GM12878 (cell line): ENCODE results near the gene USH1C. TPM values are rescaled to one million over a fixed set of nuclear protein-coding genes. Genes with fewer than 3 reads are reported as not detected.

Source experiments
- ATAC-seq: fragments of 200-7000 bp; cut with Tn5 transposase; 3 replicates; pipeline ENCODE4 v1.9.1; 2020; ENCODE audit warnings: mild to moderate bottlenecking, moderate library complexity
- BruUV-seq: library from RNA; stranded (reverse); fragments of 400-500 nt; replicated peaks from 2 replicates; lab custom pipeline; 2021; lab: Mats Ljungman, UMichigan
- CTCF ChIA-PET: fragments of 300-600 bp; sonication (Branson Sonifier 250); formaldehyde crosslinking; extraction: SDS; loops from one replicate; lab custom pipeline; 2021; ENCODE audit warnings: inconsistent platforms; lab: Yijun Ruan, JAX
- POLR2A ChIA-PET: fragments of 350-600 bp; formaldehyde crosslinking; extraction: SDS; loops from one replicate; lab custom pipeline; 2021; ENCODE audit warnings: inconsistent platforms; lab: Charles Lee
- RAD21 ChIA-PET: fragments of 300-600 bp; sonication (Branson Sonifier 250); formaldehyde crosslinking; loops from one replicate; lab custom pipeline; 2023; ENCODE audit warnings: antibody characterized with exemption; ENCODE audit not compliant: unreplicated experiment; lab: Charles Lee
- SMC1A ChIA-PET: fragments of 300-600 bp; sonication (Branson Sonifier 250); formaldehyde crosslinking; loops from one replicate; lab custom pipeline; 2023; ENCODE audit not compliant: unreplicated experiment, uncharacterized antibody; lab: Charles Lee
- DNase-seq: peaks from one replicate; pipeline ENCODE4 v3.0.0-alpha.2; 2011; ENCODE audit warnings: low read depth, low spot score
- FAIRE-seq: peaks from 3 replicates; lab custom pipeline; 2011; peaks lifted over from hg19 to GRCh38; lab: Jason Lieb, UNC
- H2AFZ ChIP-seq: 2 replicates; pipeline ENCODE4 v1.6.0; 2011; ENCODE audit warnings: low read depth, low read length, control low read depth; ENCODE audit not compliant: control insufficient read depth
- H3K27ac ChIP-seq: 2 replicates; pipeline ENCODE4 v1.5.1; 2011; ENCODE audit warnings: control low read depth; ENCODE audit not compliant: control insufficient read depth, insufficient read depth
- H3K27me3 ChIP-seq, 2 experiments: replicated peaks in 1 of 2; 2 replicates each; pipeline versions ENCODE4 v1.6.0 to v1.6.1; 2011; ENCODE audit warnings: low read length in 1 of 2; ENCODE audit not compliant: control insufficient read depth in 2 of 2, insufficient read depth in 2 of 2
- H3K36me3 ChIP-seq, 2 experiments: 2 replicates each; pipeline ENCODE4 v1.5.1; 2011; ENCODE audit warnings: low read length in 1 of 2; ENCODE audit not compliant: control insufficient read depth in 2 of 2, insufficient read depth in 2 of 2
- H3K4me1 ChIP-seq: 2 replicates; pipeline ENCODE4 v1.6.1; 2011; ENCODE audit warnings: mild to moderate bottlenecking, low read length, moderate library complexity, mixed read lengths; ENCODE audit not compliant: control insufficient read depth, insufficient read depth
- H3K4me2 ChIP-seq: 2 replicates; pipeline ENCODE4 v1.6.0; 2011; ENCODE audit warnings: control low read depth; ENCODE audit not compliant: control insufficient read depth, insufficient read depth
- H3K4me3 ChIP-seq: fragments of 200-600 bp; sonication (generic); 2 replicates; pipeline ENCODE4 v1.5.1; 2016
- H3K79me2 ChIP-seq: 2 replicates; pipeline ENCODE4 v1.6.0; 2011; ENCODE audit warnings: low read length; ENCODE audit not compliant: control insufficient read depth, insufficient read depth
- H3K9ac ChIP-seq: 2 replicates; pipeline ENCODE4 v1.8.0; 2011; ENCODE audit warnings: low read length, control low read depth, mixed read lengths; ENCODE audit not compliant: control insufficient read depth, insufficient read depth
- H3K9me3 ChIP-seq: replicated peaks from 3 replicates; pipeline ENCODE4 v1.5.1; 2011; ENCODE audit warnings: mild to moderate bottlenecking, low read length; ENCODE audit not compliant: control insufficient read depth, insufficient read depth
- H4K20me1 ChIP-seq: 2 replicates; pipeline ENCODE4 v1.6.0; 2011; ENCODE audit not compliant: control insufficient read depth, insufficient read depth
- BCL3 ChIP-seq: IDR thresholded peaks from 2 replicates; pipeline ENCODE4 v1.6.1; 2011; ENCODE audit warnings: borderline replicate concordance, low read depth, mild to moderate bottlenecking, moderate library complexity, low read length; ENCODE audit not compliant: insufficient read depth, poor library complexity, severe bottlenecking
- CTCF ChIP-seq, 3 experiments: IDR thresholded peaks in 2 of 3; conservative IDR thresholded peaks in 1 of 3; 2 replicates each; pipeline ENCODE4 v1.5.1; 2011; ENCODE audit warnings: low read depth in 3 of 3, low read length in 3 of 3, mild to moderate bottlenecking in 3 of 3, control low read depth in 2 of 3, moderate library complexity in 2 of 3, inconsistent platforms in 1 of 3, mixed read lengths in 1 of 3; ENCODE audit not compliant: control insufficient read depth in 2 of 3, insufficient read depth in 1 of 3; ENCODE audit errors: extremely low read depth in 1 of 3
- DPF2 ChIP-seq: fragments of 450-650 bp; IDR thresholded peaks from 2 replicates; pipeline ENCODE4 v1.6.1; 2017; ENCODE audit warnings: mild to moderate bottlenecking
- KDM1A ChIP-seq: fragments of 200-600 bp; sonication (generic); IDR thresholded peaks from 2 replicates; pipeline ENCODE4 v1.6.1; 2016; ENCODE audit warnings: borderline replicate concordance
- MAX ChIP-seq: IDR thresholded peaks from 2 replicates; pipeline ENCODE4 v1.6.1; 2012; ENCODE audit warnings: low read depth, low read length, improper control_type of control experiment
- MYB ChIP-seq: fragments of 150-350 bp; IDR thresholded peaks from 2 replicates; pipeline ENCODE4 v1.6.1; 2014; ENCODE audit warnings: mild to moderate bottlenecking, low read depth, low read length, borderline replicate concordance
- NBN ChIP-seq: fragments of 450-650 bp; IDR thresholded peaks from 2 replicates; pipeline ENCODE4 v1.6.1; 2016
- RAD21 ChIP-seq: IDR thresholded peaks from 2 replicates; pipeline ENCODE4 v1.6.1; 2011; ENCODE audit warnings: mild to moderate bottlenecking, low read depth, low read length, moderate library complexity; ENCODE audit not compliant: insufficient read depth
- SKIL ChIP-seq: fragments of 450-650 bp; IDR thresholded peaks from 2 replicates; pipeline ENCODE4 v1.6.1; 2017; ENCODE audit warnings: mild to moderate bottlenecking, low read depth, inconsistent platforms; ENCODE audit not compliant: poor library complexity, severe bottlenecking
- SRF ChIP-seq, 2 experiments: IDR thresholded peaks; 2 replicates each; pipeline ENCODE4 v1.6.1; 2011; ENCODE audit warnings: low read depth in 2 of 2, low read length in 2 of 2, mild to moderate bottlenecking in 1 of 2, moderate library complexity in 1 of 2
- SUPT20H ChIP-seq: IDR thresholded peaks from 2 replicates; pipeline ENCODE4 v1.6.1; 2011; ENCODE audit warnings: low read depth, mild to moderate bottlenecking, low read length, moderate library complexity, borderline replicate concordance; ENCODE audit not compliant: control insufficient read depth
- ZNF217 ChIP-seq: fragments of 450-650 bp; IDR thresholded peaks from 2 replicates; pipeline ENCODE4 v1.6.1; 2017; ENCODE audit warnings: antibody characterized with exemption, mild to moderate bottlenecking
- ZNF622 ChIP-seq: fragments of 450-650 bp; IDR thresholded peaks from 2 replicates; pipeline ENCODE4 v1.6.1; 2017; ENCODE audit warnings: mild to moderate bottlenecking, inconsistent platforms
- ZNF687 ChIP-seq: fragments of 450-650 bp; IDR thresholded peaks from 2 replicates; pipeline ENCODE4 v1.6.1; 2017; ENCODE audit warnings: mild to moderate bottlenecking, moderate library complexity
- WGBS: methylation state at CpG from one replicate; pipeline ENCODE4 v1.1.6; 2016; ENCODE audit warnings: low lambda C conversion rate; ENCODE audit not compliant: insufficient replicate concordance, insufficient coverage; ENCODE audit errors: missing lambda C conversion rate; 5-methylcytosine and 5-hydroxymethylcytosine counted together
- in situ Hi-C: fragments of 300-500 bp; cut with MboI; formaldehyde crosslinking; loops from 9 replicates; pipeline ENCODE4 v1.14.3; 2018; ENCODE audit warnings: mixed read lengths
- intact Hi-C: fragments of 100-400 bp; cut with micrococcal nuclease; formaldehyde crosslinking; loops from one replicate; pipeline ENCODE4 v1.14.2; 2022; ENCODE audit not compliant: unreplicated experiment
- polyA plus RNA-seq, 11 experiments: library from polyadenylated mRNA; depleted of rRNA in 4 of 11; unstranded in 6 of 11; stranded (reverse) in 5 of 11; fragments of >200 nt; fragmentation: Nextera tagmentation in 4 of 11; fragmentation: Illumina TruSeq in 1 of 11; extraction: Ambion mirVana in 4 of 11; extraction: Trizol in 1 of 11; gene quantifications; 1 replicate in 1 of 11; 2 replicates in 10 of 11; pipeline versions ENCODE4 v1.2.1 to v1.2.3, GENCODE V29; 2011 to 2016; ENCODE audit warnings: inconsistent platforms in 2 of 11, missing spikeins in 2 of 11, low read depth in 1 of 11
- total RNA-seq, 4 experiments: library from RNA; depleted of rRNA in 3 of 4; stranded (reverse); fragments of >200 nt in 3 of 4; fragmentation: Illumina TruSeq in 1 of 4; extraction: Trizol in 1 of 4; gene quantifications; 2 replicates each; pipeline versions ENCODE4 v1.2.1 to v1.2.3, GENCODE V29; 2013 to 2021

The USH1C gene
- total and polyA plus RNA-seq, 10 of the 15 experiments (the other 5 are each of a cell fraction or from before 2014, with no cell fraction given) = not detected

GRCh38 chr11:17477361-17477760, 66.9 kb downstream of the USH1C start:
- Histone ChIP-seq H3K9me3 (no peaks in the 10 kb centered on the region), H4K20me1 (no peaks in the 10 kb centered on the region), H3K4me3 (no peak overlapping the region), H3K4me2 (no peak overlapping the region), H3K36me3 (no peaks in the 10 kb centered on the region), H3K27ac (no peak overlapping the region), H3K27me3 (peaks cover 3 to 14% of the 10 kb centered on the region in 2 experiments; a peak in 3 of 4 replicates), H2AFZ (no peak overlapping the region), H3K79me2 (no peaks in the 10 kb centered on the region), H3K9ac (no peak overlapping the region), H3K4me1 (no peaks in the 10 kb centered on the region)
- in situ Hi-C loops (no loop called here), intact Hi-C loops (no loop called here)
- TF ChIP-seq ZNF687 (no peak), ZNF217 (no peak), NBN (no peak), SKIL (no peak), MYB (no peak), ZNF622 (no peak), BCL3 (no peak), KDM1A (no peak), DPF2 (no peak), CTCF (IDR thresholded peaks at IDR 0.05 in 2 of 3, conservative IDR thresholded peaks at IDR 0.05 in 1 of 3; ENCODE audit: control insufficient read depth in 2 of 3, extremely low read depth in 1 of 3, insufficient read depth in 1 of 3, low read depth in 3 of 3, low read length in 3 of 3) (no peak), SRF (IDR thresholded peaks at IDR 0.05; ENCODE audit: low read depth in 2 of 2, low read length in 2 of 2) (no peak), RAD21 (no peak), SUPT20H (no peak), MAX (no peak)
- DNase-seq (no peak), ATAC-seq (no peak), FAIRE-seq (no peak)
- WGBS = 43% methylated on average over 6 of the region's 6 CpGs
- POLR2A ChIA-PET = no interaction called here
- CTCF ChIA-PET = no interaction called here
- SMC1A ChIA-PET = no interaction called here
- BruUV-seq = no TSS peak
- RAD21 ChIA-PET = no interaction called here
